Left ventricle myocardium inferior (tissue), 1 donor: ENCODE results near the gene MACF1. TPM values are rescaled to one million over a fixed set of nuclear protein-coding genes. Genes with fewer than 3 reads are reported as not detected.

Source experiments
- DNase-seq: peaks from one replicate; pipeline ENCODE4 v3.0.0-alpha.2; 2020
- H3K27ac ChIP-seq: fragments of 200-600 bp; replicated peaks from 2 replicates; pipeline ENCODE4 v1.8.0; 2021
- H3K27me3 ChIP-seq: fragments of 200-600 bp; 2 replicates; pipeline ENCODE4 v1.8.0; 2021; ENCODE audit warnings: low read depth
- H3K36me3 ChIP-seq: fragments of 200-600 bp; 2 replicates; pipeline ENCODE4 v1.8.0; 2021
- H3K4me1 ChIP-seq: fragments of 200-600 bp; 2 replicates; pipeline ENCODE4 v1.8.0; 2021
- H3K4me3 ChIP-seq: fragments of 200-600 bp; 2 replicates; pipeline ENCODE4 v1.8.0; 2021; ENCODE audit warnings: mild to moderate bottlenecking, moderate library complexity
- H3K9me3 ChIP-seq: fragments of 200-600 bp; replicated peaks from 2 replicates; pipeline ENCODE4 v1.8.0; 2021
- intact Hi-C: fragments of 100-400 bp; cut with micrococcal nuclease; formaldehyde crosslinking; loops from one replicate; pipeline ENCODE4 v1.11.0; 2022
- long read RNA-seq: library from polyadenylated mRNA; unstranded; transcript quantifications from one replicate; pipeline ENCODE4 v2.0.0, GENCODE V29; 2021
- total RNA-seq: library from RNA; stranded (reverse); fragmentation: NEBNext Ultra II Directional; extraction: Animal tissue kit (Norgen Biotek cat#: 25700); gene quantifications from one replicate; pipeline ENCODE4 v1.2.1, GENCODE V29; 2021
- TF ChIP-seq, protein P1 (sequence below): fragments of 200-600 bp; IDR thresholded peaks from 2 replicates; pipeline ENCODE4 v1.8.0; 2021; ENCODE audit warnings: antibody characterized with exemption, mild to moderate bottlenecking, borderline replicate concordance
- donor health status: DM: no; HTN: yes; CAD: no; lungs with severe emphysema.

The MACF1 gene, protein sequence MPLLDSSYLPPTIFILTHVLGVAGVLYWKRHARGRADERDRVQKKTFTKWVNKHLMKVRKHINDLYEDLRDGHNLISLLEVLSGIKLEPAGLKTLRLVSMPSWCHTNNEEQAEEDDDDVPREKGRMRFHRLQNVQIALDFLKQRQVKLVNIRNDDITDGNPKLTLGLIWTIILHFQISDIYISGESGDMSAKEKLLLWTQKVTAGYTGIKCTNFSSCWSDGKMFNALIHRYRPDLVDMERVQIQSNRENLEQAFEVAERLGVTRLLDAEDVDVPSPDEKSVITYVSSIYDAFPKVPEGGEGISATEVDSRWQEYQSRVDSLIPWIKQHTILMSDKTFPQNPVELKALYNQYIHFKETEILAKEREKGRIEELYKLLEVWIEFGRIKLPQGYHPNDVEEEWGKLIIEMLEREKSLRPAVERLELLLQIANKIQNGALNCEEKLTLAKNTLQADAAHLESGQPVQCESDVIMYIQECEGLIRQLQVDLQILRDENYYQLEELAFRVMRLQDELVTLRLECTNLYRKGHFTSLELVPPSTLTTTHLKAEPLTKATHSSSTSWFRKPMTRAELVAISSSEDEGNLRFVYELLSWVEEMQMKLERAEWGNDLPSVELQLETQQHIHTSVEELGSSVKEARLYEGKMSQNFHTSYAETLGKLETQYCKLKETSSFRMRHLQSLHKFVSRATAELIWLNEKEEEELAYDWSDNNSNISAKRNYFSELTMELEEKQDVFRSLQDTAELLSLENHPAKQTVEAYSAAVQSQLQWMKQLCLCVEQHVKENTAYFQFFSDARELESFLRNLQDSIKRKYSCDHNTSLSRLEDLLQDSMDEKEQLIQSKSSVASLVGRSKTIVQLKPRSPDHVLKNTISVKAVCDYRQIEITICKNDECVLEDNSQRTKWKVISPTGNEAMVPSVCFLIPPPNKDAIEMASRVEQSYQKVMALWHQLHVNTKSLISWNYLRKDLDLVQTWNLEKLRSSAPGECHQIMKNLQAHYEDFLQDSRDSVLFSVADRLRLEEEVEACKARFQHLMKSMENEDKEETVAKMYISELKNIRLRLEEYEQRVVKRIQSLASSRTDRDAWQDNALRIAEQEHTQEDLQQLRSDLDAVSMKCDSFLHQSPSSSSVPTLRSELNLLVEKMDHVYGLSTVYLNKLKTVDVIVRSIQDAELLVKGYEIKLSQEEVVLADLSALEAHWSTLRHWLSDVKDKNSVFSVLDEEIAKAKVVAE (N-terminal part only)
- total RNA-seq: 181 TPM
- long read RNA-seq, partial matches to known transcripts: 14 of 28 reads
- long read RNA-seq, other reads (novel, unspliced or antisense): 14 of 28 reads

DNA sequence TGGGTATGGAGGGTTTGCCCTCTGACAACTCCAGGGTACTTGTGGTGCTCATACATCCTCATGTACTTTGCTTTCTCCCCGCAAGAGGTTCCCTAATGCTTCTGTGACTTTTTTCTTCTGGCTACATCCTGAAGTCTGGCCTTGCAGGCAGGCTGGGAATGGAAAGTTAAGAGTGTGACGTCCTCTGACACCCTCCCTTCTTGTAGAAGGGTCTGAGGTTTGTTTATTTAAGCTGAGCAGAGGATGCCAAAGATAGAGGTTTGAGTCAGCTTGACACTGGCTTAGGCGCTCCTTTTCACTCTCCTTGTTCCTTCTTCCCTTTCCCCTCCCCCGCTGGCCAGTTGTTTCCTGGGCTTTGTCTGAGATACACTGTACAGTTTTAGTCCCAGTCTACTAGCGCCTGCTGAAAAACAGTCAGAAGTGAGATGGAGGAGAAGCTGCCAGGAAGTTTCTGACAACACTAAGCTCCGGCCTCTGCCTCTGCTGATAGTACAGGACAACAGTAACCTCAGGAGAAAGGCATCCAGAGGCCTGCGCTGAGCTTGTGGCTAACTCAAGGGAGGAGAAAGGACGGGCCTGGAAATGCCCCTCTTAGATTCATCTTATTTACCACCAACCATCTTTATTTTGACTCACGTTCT is at the start of gene MACF1:
Gene MACF1 (plus strand): TSS at position 255 of the 641 bp plus-strand sequence. CDS start 328 bp downstream, at position 583.
- Histone ChIP-seq H3K4me3 (peak within 1 kb of the TSS; percentile 69), H3K4me1 (peaks cover 59% of the 10 kb centered on the region), H3K27ac (peak within 1 kb of the TSS; percentile 94), H3K27me3 (no peaks in the 10 kb centered on the region), H3K9me3 (no peaks in the 10 kb centered on the region), H3K36me3 (no peaks in the 10 kb centered on the region)
- DNase-seq: peak; percentile 66
- intact Hi-C loops: no loop called here
- TF ChIP-seq, protein P1, sequence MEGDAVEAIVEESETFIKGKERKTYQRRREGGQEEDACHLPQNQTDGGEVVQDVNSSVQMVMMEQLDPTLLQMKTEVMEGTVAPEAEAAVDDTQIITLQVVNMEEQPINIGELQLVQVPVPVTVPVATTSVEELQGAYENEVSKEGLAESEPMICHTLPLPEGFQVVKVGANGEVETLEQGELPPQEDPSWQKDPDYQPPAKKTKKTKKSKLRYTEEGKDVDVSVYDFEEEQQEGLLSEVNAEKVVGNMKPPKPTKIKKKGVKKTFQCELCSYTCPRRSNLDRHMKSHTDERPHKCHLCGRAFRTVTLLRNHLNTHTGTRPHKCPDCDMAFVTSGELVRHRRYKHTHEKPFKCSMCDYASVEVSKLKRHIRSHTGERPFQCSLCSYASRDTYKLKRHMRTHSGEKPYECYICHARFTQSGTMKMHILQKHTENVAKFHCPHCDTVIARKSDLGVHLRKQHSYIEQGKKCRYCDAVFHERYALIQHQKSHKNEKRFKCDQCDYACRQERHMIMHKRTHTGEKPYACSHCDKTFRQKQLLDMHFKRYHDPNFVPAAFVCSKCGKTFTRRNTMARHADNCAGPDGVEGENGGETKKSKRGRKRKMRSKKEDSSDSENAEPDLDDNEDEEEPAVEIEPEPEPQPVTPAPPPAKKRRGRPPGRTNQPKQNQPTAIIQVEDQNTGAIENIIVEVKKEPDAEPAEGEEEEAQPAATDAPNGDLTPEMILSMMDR: peak; percentile 58

DNA sequence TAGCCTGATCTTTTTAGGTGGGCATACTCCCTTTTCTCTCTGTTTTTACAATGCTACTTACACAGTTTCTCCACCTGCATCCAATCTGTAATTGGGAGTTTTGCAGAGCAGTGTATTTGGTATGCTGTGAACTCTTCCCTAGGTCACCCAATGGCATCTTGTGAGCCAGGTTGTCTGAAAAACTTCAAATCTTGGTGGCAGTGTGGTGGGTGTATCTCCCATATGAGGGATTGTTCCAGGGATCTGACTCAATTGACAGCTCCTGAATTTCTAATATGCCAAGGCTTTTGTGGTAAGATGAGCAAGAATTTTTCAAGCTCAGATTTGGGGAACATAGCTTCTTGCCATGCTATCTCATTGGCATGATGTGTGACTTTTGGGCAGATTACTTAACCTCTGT is 47.2 kb upstream of the MACF1 start:
- no peaks in the 10 kb centered on the region for H3K9me3 ChIP-seq
- TF ChIP-seq, protein P1: no peak
- H3K4me1 ChIP-seq: peaks cover 74% of the 10 kb centered on the region
- H3K27me3 ChIP-seq: no peaks in the 10 kb centered on the region
- intact Hi-C loops: no loop called here
- no peak overlapping the region for H3K27ac ChIP-seq
- no peak overlapping the region for H3K4me3 ChIP-seq
- no peaks in the 10 kb centered on the region for H3K36me3 ChIP-seq
- no peak for DNase-seq

DNA sequence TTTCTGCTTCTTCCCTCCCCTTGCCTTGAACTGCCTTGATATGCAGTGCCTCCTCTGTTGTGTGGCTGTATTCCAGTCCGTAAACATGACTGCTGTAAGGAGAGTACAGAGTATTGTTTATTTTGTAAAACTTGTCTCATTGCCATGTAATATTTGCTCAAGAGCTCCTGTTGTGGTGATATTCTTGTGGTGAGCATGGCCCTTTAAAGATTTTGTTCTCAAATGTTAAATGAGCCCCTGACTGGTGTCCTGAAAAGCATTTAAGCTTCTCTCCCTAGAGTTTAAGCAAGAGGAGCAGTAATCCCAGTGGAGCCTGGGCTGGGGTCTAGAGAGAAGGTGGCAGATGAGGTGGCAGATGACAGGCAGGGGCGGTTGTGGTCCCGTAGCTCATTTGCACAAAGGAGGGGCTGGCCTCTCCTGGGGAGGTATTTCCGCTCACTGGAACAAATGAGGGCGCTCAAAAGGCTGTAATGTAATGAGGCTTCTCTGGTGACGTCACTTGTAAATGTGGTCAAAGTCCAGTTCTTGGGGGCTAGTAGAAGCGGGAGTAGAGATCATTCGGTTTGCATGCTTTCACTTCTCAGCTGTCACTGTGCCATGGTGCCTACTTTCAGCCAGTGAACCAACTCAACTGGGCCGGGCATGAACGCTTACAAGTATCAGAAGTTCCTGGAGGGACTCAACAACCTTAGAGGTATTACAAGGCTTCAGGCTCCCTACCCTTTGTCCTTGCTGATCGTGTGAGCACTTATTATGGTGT is 46.0 kb upstream of the MACF1 start:
- peak overlapping the region; percentile 35 for H3K27ac ChIP-seq
- H3K4me1 ChIP-seq: peaks cover 62% of the 10 kb centered on the region
- no peaks in the 10 kb centered on the region for H3K27me3 ChIP-seq
- TF ChIP-seq, protein P1: no peak
- intact Hi-C loops: no loop called here
- no peaks in the 10 kb centered on the region for H3K9me3 ChIP-seq
- H3K36me3 ChIP-seq: no peaks in the 10 kb centered on the region
- no peak for DNase-seq
- H3K4me3 ChIP-seq: no peak overlapping the region

DNA sequence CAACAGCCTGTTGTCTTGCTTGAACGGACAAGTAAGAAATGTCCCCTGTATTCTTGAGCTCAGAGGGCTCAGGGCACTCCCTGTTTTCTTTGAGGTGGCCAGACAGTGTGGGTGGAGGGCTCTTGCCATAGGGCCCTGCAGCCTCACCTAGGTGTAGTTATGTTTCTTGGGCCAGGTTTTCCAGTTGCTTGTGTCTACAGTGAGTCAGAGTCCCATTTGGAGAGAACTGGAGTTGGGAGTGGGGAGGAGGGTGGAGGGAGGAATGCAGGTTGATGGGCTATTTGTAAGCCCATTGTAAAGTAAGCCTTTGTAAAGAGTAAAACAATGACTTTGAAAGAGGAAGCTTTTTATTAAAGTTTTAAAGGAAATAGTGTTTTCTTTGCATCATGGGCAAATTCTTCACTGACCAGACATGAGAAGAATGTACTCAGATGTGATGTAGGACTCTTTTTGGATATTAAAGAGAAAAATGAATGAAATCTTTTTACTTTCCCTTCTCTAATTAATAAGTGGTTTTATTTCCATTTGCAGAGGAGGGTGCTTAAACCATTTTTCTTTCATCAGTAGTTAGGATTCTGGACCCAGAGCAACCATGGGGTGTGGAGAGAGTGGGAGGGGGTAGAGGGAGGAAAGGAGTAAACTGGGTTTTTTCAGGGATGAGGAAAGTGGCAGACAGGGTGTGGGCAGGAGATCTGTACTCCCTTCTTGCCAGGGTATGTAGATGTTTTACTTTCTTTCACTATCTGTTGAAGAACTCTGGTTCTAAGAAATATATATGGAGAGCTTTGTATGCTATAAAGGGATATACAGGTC is 45.1 kb upstream of the MACF1 start:
- H3K27me3 ChIP-seq: no peaks in the 10 kb centered on the region
- intact Hi-C loops: no loop called here
- TF ChIP-seq, protein P1: no peak
- H3K9me3 ChIP-seq: no peaks in the 10 kb centered on the region
- peaks cover 59% of the 10 kb centered on the region for H3K4me1 ChIP-seq
- H3K27ac ChIP-seq: peak overlapping the region; percentile 35
- no peak for DNase-seq
- no peaks in the 10 kb centered on the region for H3K36me3 ChIP-seq
- no peak overlapping the region for H3K4me3 ChIP-seq
